LNCAP (cell line): ENCODE results near the gene DAZL.

Experiments used
- TF ChIP-seq, protein P1 (sequence below): fragments of 450-650 bp; IDR thresholded peaks from 2 replicates; pipeline ENCODE4 v1.5.1; 2017; ENCODE audit warnings: mild to moderate bottlenecking

DAZL gene

DNA sequence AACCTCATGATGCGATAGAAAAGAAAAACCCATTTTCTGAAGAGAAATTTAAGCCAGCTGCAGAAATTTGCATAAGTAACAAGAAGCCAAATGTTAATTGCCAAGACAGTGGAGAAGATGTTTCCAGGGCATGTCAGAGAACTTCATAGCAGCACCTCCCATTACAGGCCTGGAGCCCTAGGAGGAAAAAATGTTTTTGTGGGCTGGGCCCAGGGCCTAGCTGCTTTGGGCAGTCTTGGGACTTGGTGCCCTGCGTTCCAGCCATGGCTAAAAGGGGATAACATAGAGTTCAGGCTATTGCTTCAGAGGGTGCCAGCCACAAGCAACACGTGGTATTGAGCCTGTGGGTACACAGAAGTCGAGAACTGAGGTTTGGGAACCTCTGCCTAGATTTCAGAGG lies 10.9 kb upstream of the DAZL start:
- TF ChIP-seq, protein P1, sequence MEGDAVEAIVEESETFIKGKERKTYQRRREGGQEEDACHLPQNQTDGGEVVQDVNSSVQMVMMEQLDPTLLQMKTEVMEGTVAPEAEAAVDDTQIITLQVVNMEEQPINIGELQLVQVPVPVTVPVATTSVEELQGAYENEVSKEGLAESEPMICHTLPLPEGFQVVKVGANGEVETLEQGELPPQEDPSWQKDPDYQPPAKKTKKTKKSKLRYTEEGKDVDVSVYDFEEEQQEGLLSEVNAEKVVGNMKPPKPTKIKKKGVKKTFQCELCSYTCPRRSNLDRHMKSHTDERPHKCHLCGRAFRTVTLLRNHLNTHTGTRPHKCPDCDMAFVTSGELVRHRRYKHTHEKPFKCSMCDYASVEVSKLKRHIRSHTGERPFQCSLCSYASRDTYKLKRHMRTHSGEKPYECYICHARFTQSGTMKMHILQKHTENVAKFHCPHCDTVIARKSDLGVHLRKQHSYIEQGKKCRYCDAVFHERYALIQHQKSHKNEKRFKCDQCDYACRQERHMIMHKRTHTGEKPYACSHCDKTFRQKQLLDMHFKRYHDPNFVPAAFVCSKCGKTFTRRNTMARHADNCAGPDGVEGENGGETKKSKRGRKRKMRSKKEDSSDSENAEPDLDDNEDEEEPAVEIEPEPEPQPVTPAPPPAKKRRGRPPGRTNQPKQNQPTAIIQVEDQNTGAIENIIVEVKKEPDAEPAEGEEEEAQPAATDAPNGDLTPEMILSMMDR, result no peak

DNA sequence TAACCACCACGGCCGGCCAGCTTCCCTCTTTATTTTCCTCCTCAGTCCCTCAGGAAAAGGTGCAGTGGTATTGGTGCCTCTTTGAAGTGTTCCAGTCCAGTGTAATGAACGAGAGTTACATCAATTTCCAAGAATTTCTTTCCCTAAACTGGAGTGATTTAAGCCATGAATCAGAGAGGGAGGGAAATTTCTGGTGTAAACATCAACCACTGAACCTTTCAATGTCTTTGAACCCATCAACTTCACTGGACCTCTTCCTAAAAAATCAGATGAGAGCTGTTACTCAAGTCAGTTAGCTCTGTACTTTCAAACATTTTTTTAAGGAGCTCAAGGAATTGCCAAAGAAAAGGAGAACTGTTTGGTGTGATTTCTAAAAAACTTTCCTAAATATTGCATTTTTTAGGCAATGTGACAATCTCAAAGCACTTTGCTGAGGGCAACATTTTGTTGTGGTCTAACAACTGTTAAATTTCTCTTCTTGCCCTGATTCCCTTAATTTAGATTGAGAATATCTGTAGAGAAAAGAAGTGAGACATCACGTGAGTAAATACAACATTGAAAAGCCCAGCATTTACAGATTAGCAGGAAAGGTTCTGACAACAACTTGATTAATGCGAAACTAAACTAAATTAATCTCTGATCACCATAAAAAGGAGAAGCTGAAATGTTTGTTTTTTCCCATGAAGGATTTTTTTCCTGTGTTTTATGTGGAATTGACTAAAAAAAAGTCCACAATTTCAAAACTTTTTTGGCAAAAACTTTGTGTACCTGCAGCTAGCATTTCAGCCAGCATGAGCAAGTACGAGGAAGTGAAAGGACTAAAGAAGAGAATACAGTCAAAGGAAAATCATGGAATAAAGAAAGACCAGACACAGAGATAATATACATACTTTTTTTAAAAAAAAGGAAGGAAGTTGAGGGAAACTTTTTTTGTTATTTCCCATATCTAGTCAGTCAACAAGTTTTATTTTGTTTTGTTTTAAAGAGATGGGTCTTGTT lies 9.1 kb upstream of the DAZL start:
- TF ChIP-seq, protein P1, result no peak

DNA sequence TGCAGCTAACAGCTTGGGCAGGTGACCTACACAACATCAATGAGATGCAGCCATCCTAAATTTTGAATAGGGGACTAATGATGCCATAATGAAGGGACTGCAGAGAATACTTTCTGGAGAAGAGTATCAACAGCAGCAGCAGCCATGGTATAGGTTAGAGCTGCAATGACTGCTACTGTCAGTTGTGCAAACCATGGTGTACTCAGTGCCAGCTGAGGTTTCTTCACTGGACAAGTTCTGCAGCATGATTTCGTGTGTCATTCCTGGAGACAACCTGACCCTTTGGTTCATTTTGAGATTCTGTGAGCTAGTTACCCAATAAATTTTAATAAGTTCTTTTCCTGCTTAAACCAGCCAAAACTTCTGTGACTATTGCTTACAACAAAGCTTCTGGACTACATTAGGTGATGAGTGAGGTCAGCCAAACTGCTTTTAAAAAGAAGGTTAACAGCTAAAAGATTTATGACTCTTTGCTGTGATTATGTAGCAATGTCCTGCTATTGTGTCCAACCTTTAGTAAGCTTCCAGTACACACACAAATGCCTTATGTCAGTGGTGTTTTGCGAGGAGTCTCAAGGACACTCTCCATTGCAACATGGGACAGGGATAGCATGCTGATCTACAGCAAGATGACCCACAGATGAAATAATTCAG lies 4.8 kb upstream of the DAZL start:
- TF ChIP-seq, protein P1, result no peak

DNA sequence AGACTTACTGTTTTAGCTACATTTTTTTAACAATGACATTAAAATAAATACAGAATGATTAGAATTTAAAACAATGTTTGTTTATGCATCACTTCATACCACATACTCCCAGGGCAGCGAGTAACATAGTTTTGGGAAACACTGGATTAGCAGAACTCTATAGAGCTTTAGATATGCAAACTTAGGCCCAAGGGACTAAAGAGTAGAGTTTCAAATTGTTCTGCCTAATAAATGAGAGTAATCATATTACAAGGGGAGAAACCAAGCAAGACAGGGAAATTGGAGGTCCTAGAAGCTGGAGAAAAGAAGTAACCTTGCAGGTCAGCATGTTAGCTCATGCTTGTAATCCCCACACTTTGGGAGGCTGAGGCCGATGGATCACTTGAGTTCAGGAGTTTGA lies 3.6 kb upstream of the DAZL start:
- TF ChIP-seq, protein P1, result no peak

DNA sequence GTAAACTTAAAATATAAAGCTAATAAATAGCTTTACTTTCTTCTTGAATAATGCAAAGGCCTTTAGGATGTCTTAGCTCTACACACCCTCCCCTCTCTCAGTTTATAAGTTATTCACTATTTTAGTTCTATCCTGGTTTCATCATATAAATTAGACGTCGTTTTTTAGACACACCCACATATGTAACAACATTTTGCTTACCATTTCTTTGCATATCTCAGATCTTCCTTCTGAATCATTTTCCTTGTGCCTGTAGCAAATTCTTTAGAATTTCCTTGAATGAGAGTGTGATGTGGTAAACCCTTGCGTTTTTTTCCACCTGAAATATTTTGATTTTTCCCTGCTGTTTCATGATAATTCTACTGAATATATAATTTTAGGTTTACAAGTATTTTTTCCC lies 2.5 kb upstream of the DAZL start:
- TF ChIP-seq, protein P1, result no peak

DNA sequence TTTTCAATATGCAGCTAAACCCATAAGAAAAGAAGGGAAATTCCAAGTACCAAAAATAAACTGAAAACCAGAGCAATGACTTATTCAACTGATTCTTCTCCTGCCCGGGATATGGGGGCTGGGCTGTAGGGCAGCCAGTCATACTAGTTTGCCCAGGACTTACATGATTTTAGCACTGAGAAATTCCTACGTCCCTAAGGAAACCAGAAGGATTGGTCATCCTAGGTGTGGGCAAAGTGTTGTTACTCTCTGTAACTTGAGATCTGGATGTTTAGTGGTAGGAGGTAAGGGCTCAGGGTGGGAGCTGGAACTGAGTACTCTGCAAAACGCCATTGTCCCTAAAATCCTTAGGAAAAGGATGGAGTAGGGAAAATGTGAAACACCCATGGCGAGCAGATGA lies 1.2 kb upstream of the DAZL start:
- TF ChIP-seq, protein P1, result no peak

DNA sequence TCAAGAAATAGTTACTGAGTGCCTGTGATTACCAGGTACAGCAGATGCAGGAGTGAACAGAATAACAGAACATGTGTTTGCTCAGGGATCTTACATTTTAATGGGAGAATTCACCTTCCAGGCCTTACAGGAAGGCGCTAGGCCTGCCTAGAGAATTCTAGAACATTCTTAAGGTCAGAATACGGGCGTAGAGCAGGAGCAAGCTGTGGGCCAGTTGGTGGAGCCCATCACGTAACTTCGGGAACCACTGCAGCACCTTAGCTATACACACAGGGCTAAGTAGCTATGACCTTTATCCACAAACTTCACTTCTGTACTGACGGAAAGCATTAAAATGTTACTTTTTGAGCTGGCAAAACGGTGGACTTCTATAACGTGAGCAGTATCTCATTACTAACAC lies 743 bp upstream of the DAZL start:
- TF ChIP-seq, protein P1, result no peak
